DOHH2 (cell line): ENCODE measurements around the gene MYG1.

Source experiments
- CTCF ChIP-seq: fragments of 200-600 bp; sonication (generic); IDR thresholded peaks from one replicate; pipeline ENCODE4 v1.5.1; 2014; ENCODE audit warnings: antibody characterized with exemption, mild to moderate bottlenecking, low read depth, low read length; ENCODE audit not compliant: poor library complexity, severe bottlenecking
- EZH2phosphoT487 ChIP-seq: fragments of 200-600 bp; sonication (generic); IDR thresholded peaks from 2 replicates; pipeline ENCODE4 v1.6.1; 2017; ENCODE audit warnings: borderline replicate concordance, mild to moderate bottlenecking, antibody characterized with exemption, low read length, moderate library complexity, mixed read lengths

GRCh38 chr12:53353257-53353655, 53.8 kb downstream of the MYG1 start:
- TF ChIP-seq CTCF (no peak), EZH2phosphoT487 (no peak)
